Prostate gland (tissue), 2 donors: ENCODE measurements around the gene LGALS13.

ENCODE experiments used
- CTCF ChIP-seq, 4 experiments: fragments of 200-600 bp in 2 of 4; fragments of 450-650 bp in 2 of 4; sonication (generic) in 2 of 4; IDR thresholded peaks; 1 replicate in 3 of 4; 2 replicates in 1 of 4; pipeline ENCODE4 v1.5.1; 2016 to 2019; ENCODE audit warnings: antibody characterized with exemption in 4 of 4, mild to moderate bottlenecking in 2 of 4, moderate library complexity in 2 of 4
- POLR2A ChIP-seq: fragments of 450-650 bp; IDR thresholded peaks from one replicate; pipeline ENCODE4 v1.6.1; 2016; ENCODE audit warnings: antibody characterized with exemption, mild to moderate bottlenecking
- POLR2AphosphoS5 ChIP-seq: sonication (generic); formaldehyde crosslinking; IDR thresholded peaks from one replicate; pipeline ENCODE4 v1.6.1; 2017; ENCODE audit warnings: antibody characterized with exemption

- TF ChIP-seq POLR2A (no peak), CTCF (IDR thresholded peaks at IDR 0.05) (no peak), POLR2AphosphoS5 (no peak)
Observed at GRCh38 chr19:39603825-39604224, 1.5 kb downstream of the LGALS13 start.
